Uterus (tissue), 4 donors: ENCODE data around the gene TMEM140. TPM values are rescaled to one million over a fixed set of nuclear protein-coding genes. Genes with fewer than 3 reads are reported as not detected.
"Not testable (repeated sequence)": the region's sequence is repeated elsewhere in the genome, so short reads cannot be mapped to it uniquely, and the experiment has no call there.

Source experiments
- DNase-seq, 2 donors: peaks; one replicate each; pipeline ENCODE4 v3.0.0-alpha.2; 2019 to 2020
- H3K27ac ChIP-seq, 2 donors: fragments of 200-600 bp; sonication (generic); 1 replicate in 1 of 2; 2 replicates in 1 of 2; pipeline ENCODE4 v1.5.1; 2016 to 2018
- H3K27me3 ChIP-seq, 2 donors: fragments of 200-600 bp; sonication (generic); one replicate each; pipeline ENCODE4 v1.5.1; 2018 to 2019; ENCODE audit warnings: control low read depth in 1 of 2
- H3K36me3 ChIP-seq, 2 donors: fragments of 200-600 bp; sonication (generic); one replicate each; pipeline ENCODE4 v1.5.1; 2019; ENCODE audit warnings: control low read depth in 1 of 2
- H3K4me1 ChIP-seq, 2 donors: fragments of 200-600 bp; sonication (generic); one replicate each; pipeline ENCODE4 v1.5.1; 2018 to 2019; ENCODE audit warnings: control low read depth in 1 of 2
- H3K4me3 ChIP-seq, 2 donors: fragments of 200-600 bp; sonication (generic); 1 replicate in 1 of 2; 2 replicates in 1 of 2; pipeline ENCODE4 v1.5.1; 2018 to 2019; ENCODE audit warnings: mild to moderate bottlenecking in 1 of 2
- H3K9me3 ChIP-seq, 2 donors: fragments of 200-600 bp; sonication (generic); one replicate each; pipeline ENCODE4 v1.5.1; 2019; ENCODE audit warnings: control low read depth in 1 of 2
- POLR2A ChIP-seq, 2 donors: fragments of 450-650 bp; IDR thresholded peaks; one replicate each; pipeline ENCODE4 v1.6.1; 2016; ENCODE audit warnings: antibody characterized with exemption in 2 of 2, mild to moderate bottlenecking in 1 of 2, moderate library complexity in 1 of 2
- intact Hi-C: fragments of 100-400 bp; cut with DNase I; formaldehyde crosslinking; loops from one replicate; pipeline ENCODE4 v1.15.1; 2023; ENCODE audit warnings: low total_unique reads
- total RNA-seq, 4 donors: library from RNA; depleted of rRNA in 3 of 4; stranded (reverse); fragments of >200 nt in 3 of 4; gene quantifications; one replicate each; pipeline versions ENCODE4 v1.1.0 to v1.2.4, GENCODE V29; 2014 to 2023
- TF ChIP-seq, protein P1 (sequence below), 4 experiments: fragments of 200-600 bp in 2 of 4; fragments of 450-650 bp in 2 of 4; sonication (generic) in 2 of 4; IDR thresholded peaks; one replicate each; pipeline ENCODE4 v1.5.1; 2016 to 2019; ENCODE audit warnings: antibody characterized with exemption in 4 of 4, mild to moderate bottlenecking in 2 of 4, moderate library complexity in 1 of 4
- donor health status: DM: yes; HTN: yes; CAD: no.

TMEM140 gene
- total RNA-seq, 4 donors from 2014 or later, result 5.9 to 30.0 (median 17.9) TPM

DNA sequence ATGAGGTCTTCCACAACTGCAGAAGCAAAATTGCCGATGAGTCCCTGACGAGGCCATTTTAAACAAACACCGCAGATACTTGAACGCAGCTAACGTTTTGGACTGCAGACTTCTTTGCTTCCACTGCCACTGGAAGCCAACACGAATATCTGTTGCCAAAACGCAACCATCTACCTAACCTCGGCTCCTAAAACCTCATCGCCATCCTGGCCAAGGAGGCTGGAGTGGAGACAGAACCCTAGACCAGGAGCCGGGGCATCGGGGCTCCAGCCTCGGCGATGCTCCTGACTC is 63.0 kb downstream of the TMEM140 start:
- intact Hi-C loops, result no loop called here
- peak in 1 of 2 donors; percentile 37 for DNase-seq
- no peaks in the 10 kb centered on the region for H3K9me3 ChIP-seq
- TF ChIP-seq, protein P1, sequence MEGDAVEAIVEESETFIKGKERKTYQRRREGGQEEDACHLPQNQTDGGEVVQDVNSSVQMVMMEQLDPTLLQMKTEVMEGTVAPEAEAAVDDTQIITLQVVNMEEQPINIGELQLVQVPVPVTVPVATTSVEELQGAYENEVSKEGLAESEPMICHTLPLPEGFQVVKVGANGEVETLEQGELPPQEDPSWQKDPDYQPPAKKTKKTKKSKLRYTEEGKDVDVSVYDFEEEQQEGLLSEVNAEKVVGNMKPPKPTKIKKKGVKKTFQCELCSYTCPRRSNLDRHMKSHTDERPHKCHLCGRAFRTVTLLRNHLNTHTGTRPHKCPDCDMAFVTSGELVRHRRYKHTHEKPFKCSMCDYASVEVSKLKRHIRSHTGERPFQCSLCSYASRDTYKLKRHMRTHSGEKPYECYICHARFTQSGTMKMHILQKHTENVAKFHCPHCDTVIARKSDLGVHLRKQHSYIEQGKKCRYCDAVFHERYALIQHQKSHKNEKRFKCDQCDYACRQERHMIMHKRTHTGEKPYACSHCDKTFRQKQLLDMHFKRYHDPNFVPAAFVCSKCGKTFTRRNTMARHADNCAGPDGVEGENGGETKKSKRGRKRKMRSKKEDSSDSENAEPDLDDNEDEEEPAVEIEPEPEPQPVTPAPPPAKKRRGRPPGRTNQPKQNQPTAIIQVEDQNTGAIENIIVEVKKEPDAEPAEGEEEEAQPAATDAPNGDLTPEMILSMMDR (IDR thresholded peaks at IDR 0.05), result no peak
- no peak for TF ChIP-seq POLR2A (IDR thresholded peaks at IDR 0.05)
- H3K27ac ChIP-seq, result peak overlapping the region; percentile 92 to 95
- no peaks in the 10 kb centered on the region for H3K27me3 ChIP-seq
- no peaks in the 10 kb centered on the region for H3K36me3 ChIP-seq
- no peaks in the 10 kb centered on the region for H3K4me1 ChIP-seq
- peak overlapping the region; percentile 56 to 79 for H3K4me3 ChIP-seq

GRCh38 chr7:135211179-135211945 is 63.5 kb downstream of the TMEM140 start, which contains the start of gene WDR91:
TSS of gene WDR91 (minus strand) at chr7:135211526. CDS start at chr7:135211502, 24 bp downstream.
- DNase-seq, result peak; percentile 95 to 98
- H3K4me3 ChIP-seq, result peak within 1 kb of the TSS; percentile 64 to 79
- no peaks in the 10 kb centered on the region for H3K4me1 ChIP-seq
- H3K36me3 ChIP-seq, result no peaks in the 10 kb centered on the region
- H3K27ac ChIP-seq, result peak within 1 kb of the TSS; percentile 95 to 96
- H3K9me3 ChIP-seq, result no peaks in the 10 kb centered on the region
- TF ChIP-seq, protein P1 (IDR thresholded peaks at IDR 0.05), result peak in 3 of 4 experiments; percentile 2 to 29 (median 18)
- peak; percentile 87 to 90 for TF ChIP-seq POLR2A (IDR thresholded peaks at IDR 0.05)
- H3K27me3 ChIP-seq, result no peaks in the 10 kb centered on the region
- intact Hi-C loops, result no loop called here

DNA sequence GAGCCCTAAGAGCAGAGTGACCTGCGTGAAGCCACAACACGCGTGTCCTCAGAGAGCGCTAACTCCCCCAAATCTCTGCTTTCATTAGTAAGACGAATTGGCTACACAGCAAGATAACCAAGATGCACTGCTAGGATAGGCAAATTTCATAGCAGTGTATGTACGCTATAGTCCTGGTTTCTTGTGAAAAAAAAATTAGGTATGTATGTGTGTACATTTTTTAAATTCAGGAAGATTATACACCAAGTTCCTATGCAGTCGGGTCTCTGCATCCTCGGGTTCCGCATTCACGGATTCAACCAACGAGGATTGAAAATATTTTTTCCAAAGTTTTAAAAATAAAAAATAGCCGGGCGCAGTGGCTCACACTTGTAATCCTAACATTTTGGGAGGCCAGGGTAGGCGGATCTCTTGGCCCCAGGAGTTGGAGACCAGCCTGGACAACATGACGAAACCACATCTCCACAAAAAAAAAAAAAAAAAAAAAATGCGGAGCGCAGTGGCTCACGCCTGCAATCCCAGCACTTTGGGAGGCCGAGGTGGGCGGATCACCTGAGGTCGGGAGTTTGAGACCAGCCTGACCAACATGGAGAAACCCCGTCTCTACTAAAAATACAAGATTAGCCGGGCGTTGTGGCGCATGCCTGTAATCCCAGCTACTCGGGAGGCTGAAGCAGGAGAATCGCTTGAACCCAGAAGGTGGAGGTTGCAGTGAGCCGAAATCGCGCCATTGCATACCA is 64.2 kb downstream of the TMEM140 start:
- H3K27me3 ChIP-seq, H3K4me1 ChIP-seq, H3K36me3 ChIP-seq, H3K9me3 ChIP-seq, intact Hi-C loops: not testable (repeated sequence)
- Histone ChIP-seq H3K4me3 (peak overlapping the region; percentile 64 to 79), H3K27ac (peak overlapping the region; percentile 86 to 96)
- DNase-seq, result peak; percentile 72 to 82
- TF ChIP-seq, protein P1 (IDR thresholded peaks at IDR 0.05), result peak in 1 of 4 experiments; percentile 12

- Histone ChIP-seq H3K4me1 (no peaks in the 10 kb centered on the region), H3K36me3 (no peaks in the 10 kb centered on the region), H3K27me3 (no peaks in the 10 kb centered on the region), H3K9me3 (no peaks in the 10 kb centered on the region), H3K4me3 (no peak overlapping the region), H3K27ac (no peak overlapping the region)
- no peak for DNase-seq
- TF ChIP-seq POLR2A (IDR thresholded peaks at IDR 0.05), result no peak
- TF ChIP-seq, protein P1 (IDR thresholded peaks at IDR 0.05), result no peak
- intact Hi-C loops, result no loop called here
Measured at GRCh38 chr7:135213831-135214230, 66.0 kb downstream of the TMEM140 start.

DNA sequence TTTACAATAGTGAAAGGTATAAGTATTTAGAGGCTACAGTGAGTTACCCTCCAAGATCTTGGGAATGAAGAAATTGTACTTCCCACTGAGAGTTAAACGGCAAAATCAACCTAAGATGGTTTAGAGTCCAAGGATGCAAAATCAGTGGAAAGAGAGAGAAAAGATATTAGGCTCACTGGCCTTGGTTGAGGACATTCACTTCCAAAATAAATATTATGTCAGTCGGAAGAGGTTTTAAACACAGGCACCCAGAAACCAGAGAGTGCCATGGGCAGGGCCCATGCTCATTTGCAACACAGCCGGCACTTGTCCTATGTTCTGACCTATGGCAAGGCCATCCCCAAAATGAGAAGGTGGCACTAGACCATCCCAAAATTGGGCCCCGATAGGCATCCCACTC is 67.3 kb downstream of the TMEM140 start:
- Histone ChIP-seq H3K4me3 (no peak overlapping the region), H3K36me3 (no peaks in the 10 kb centered on the region), H3K4me1 (no peaks in the 10 kb centered on the region), H3K27me3 (no peaks in the 10 kb centered on the region), H3K9me3 (no peaks in the 10 kb centered on the region), H3K27ac (no peak overlapping the region)
- no peak for TF ChIP-seq POLR2A (IDR thresholded peaks at IDR 0.05)
- TF ChIP-seq, protein P1 (IDR thresholded peaks at IDR 0.05), result no peak
- DNase-seq, result no peak
- intact Hi-C loops, result no loop called here
